ENCODE data around the gene GADD45G. TPM values are rescaled to one million over a fixed set of nuclear protein-coding genes. Genes with fewer than 3 reads are reported as not detected.

The GADD45G gene
- total RNA-seq, 1 experiment from 2014 or later, result 10.6 TPM

- Mint-ChIP-seq H3K27ac (peak overlapping the region; percentile 95), H3K27me3 (ENCODE audit: low read depth) (peaks cover 28% of the 10 kb centered on the region), H3K4me1 (peaks cover 23% of the 10 kb centered on the region), H3K9me3 (no peaks in the 10 kb centered on the region), H3K4me3 (peak overlapping the region; percentile 81), H3K36me3 (0 out of 2 replicates have a peak, but pooled peaks cover 6% of the 10 kb centered on the region)
- DNase-seq (ENCODE audit: low spot score), result peak; percentile 90
- ATAC-seq, result peak; percentile 48
- CTCF ChIA-PET, result interaction anchor here (0.6 to 6.2 kb wide), 61 partner anchors 11 to 501 kb away, joined by 3 to 157 read pairs (median 8); no protein-coding TSS in a partner anchor
- POLR2A ChIA-PET, result interaction anchor here (0.5 to 2.3 kb wide), 25 partner anchors 10 to 461 kb away, joined by 3 to 31 read pairs (median 4); no protein-coding TSS in a partner anchor
- TF ChIP-seq NFYB (CRISPR knock-in tag; conservative IDR thresholded peaks at IDR 0.05; ENCODE audit: low read depth), result no peak
- TF ChIP-seq FOXP4 (CRISPR knock-in tag; IDR thresholded peaks at IDR 0.05), result peak; percentile 60
- peak; percentile 69; the same call in 1 of the 2 replicates for TF ChIP-seq ZNF138 (CRISPR knock-in tag; conservative IDR thresholded peaks at IDR 0.05)
- TF ChIP-seq ZBTB21 (CRISPR knock-in tag; IDR thresholded peaks at IDR 0.05; ENCODE audit: borderline replicate concordance), result peak; percentile 39; the same call in 1 of the 2 replicates
- TF ChIP-seq, protein P1, sequence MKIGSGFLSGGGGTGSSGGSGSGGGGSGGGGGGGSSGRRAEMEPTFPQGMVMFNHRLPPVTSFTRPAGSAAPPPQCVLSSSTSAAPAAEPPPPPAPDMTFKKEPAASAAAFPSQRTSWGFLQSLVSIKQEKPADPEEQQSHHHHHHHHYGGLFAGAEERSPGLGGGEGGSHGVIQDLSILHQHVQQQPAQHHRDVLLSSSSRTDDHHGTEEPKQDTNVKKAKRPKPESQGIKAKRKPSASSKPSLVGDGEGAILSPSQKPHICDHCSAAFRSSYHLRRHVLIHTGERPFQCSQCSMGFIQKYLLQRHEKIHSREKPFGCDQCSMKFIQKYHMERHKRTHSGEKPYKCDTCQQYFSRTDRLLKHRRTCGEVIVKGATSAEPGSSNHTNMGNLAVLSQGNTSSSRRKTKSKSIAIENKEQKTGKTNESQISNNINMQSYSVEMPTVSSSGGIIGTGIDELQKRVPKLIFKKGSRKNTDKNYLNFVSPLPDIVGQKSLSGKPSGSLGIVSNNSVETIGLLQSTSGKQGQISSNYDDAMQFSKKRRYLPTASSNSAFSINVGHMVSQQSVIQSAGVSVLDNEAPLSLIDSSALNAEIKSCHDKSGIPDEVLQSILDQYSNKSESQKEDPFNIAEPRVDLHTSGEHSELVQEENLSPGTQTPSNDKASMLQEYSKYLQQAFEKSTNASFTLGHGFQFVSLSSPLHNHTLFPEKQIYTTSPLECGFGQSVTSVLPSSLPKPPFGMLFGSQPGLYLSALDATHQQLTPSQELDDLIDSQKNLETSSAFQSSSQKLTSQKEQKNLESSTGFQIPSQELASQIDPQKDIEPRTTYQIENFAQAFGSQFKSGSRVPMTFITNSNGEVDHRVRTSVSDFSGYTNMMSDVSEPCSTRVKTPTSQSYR (CRISPR knock-in tag; IDR thresholded peaks at IDR 0.05), result peak; percentile 98
- TF ChIP-seq, protein P2, sequence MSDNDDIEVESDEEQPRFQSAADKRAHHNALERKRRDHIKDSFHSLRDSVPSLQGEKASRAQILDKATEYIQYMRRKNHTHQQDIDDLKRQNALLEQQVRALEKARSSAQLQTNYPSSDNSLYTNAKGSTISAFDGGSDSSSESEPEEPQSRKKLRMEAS (CRISPR knock-in tag; IDR thresholded peaks at IDR 0.05), result no peak; the same call in 1 of the 2 replicates
- TF ChIP-seq ZNF121 (CRISPR knock-in tag; IDR thresholded peaks at IDR 0.05), result peak; percentile 100
- peak; percentile 15 for TF ChIP-seq SP1 (CRISPR knock-in tag; conservative IDR thresholded peaks at IDR 0.05)
- peak; percentile 53; the same call in 1 of the 2 replicates for TF ChIP-seq TEAD1 (CRISPR knock-in tag; IDR thresholded peaks at IDR 0.05)
- TF ChIP-seq AR (CRISPR knock-in tag; IDR thresholded peaks at IDR 0.05), result 0 out of 2 replicates have a peak, but pooled peaks have one; percentile 61
- TF ChIP-seq ETV6 (CRISPR knock-in tag; IDR thresholded peaks at IDR 0.05), result 0 out of 2 replicates have a peak, but pooled peaks have one; percentile 24
- TF ChIP-seq, protein P3, sequence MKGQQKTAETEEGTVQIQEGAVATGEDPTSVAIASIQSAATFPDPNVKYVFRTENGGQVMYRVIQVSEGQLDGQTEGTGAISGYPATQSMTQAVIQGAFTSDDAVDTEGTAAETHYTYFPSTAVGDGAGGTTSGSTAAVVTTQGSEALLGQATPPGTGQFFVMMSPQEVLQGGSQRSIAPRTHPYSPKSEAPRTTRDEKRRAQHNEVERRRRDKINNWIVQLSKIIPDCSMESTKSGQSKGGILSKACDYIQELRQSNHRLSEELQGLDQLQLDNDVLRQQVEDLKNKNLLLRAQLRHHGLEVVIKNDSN (CRISPR knock-in tag; IDR thresholded peaks at IDR 0.05), result peak; percentile 48; the same call in 1 of the 2 replicates
- TF ChIP-seq MYBL2 (CRISPR knock-in tag; IDR thresholded peaks at IDR 0.05), result 0 out of 2 replicates have a peak, but pooled peaks have one; percentile 59
- no peak for TF ChIP-seq PREB (CRISPR knock-in tag; IDR thresholded peaks at IDR 0.05; ENCODE audit: borderline replicate concordance)
- TF ChIP-seq GABPB1 (CRISPR knock-in tag; IDR thresholded peaks at IDR 0.05), result no peak
- TF ChIP-seq CTCF (IDR thresholded peaks at IDR 0.05), result peak; percentile 42; the same call in 1 of the 2 replicates
- peak; percentile 86 for TF ChIP-seq TP53 (CRISPR knock-in tag; IDR thresholded peaks at IDR 0.05)
- TF ChIP-seq, protein P4, sequence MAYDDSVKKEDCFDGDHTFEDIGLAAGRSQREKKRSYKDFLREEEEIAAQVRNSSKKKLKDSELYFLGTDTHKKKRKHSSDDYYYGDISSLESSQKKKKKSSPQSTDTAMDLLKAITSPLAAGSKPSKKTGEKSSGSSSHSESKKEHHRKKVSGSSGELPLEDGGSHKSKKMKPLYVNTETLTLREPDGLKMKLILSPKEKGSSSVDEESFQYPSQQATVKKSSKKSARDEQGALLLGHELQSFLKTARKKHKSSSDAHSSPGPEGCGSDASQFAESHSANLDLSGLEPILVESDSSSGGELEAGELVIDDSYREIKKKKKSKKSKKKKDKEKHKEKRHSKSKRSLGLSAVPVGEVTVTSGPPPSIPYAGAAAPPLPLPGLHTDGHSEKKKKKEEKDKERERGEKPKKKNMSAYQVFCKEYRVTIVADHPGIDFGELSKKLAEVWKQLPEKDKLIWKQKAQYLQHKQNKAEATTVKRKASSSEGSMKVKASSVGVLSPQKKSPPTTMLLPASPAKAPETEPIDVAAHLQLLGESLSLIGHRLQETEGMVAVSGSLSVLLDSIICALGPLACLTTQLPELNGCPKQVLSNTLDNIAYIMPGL (CRISPR knock-in tag; IDR thresholded peaks at IDR 0.05), result peak; percentile 66
- TF ChIP-seq ZNF263 (CRISPR knock-in tag; IDR thresholded peaks at IDR 0.05; ENCODE audit: low read depth), result no peak
- peak; percentile 75; the same call in 1 of the 2 replicates for TF ChIP-seq FOXP1 (CRISPR knock-in tag; IDR thresholded peaks at IDR 0.05; ENCODE audit: borderline replicate concordance)
- TF ChIP-seq NFE2L1 (CRISPR knock-in tag; IDR thresholded peaks at IDR 0.05), result peak; percentile 27; the same call in 1 of the 2 replicates
- no peak for TF ChIP-seq ESRRA (CRISPR knock-in tag; IDR thresholded peaks at IDR 0.05; ENCODE audit: borderline replicate concordance)
Observed at GRCh38 chr9:89603767-89604665, 796 bp upstream of the GADD45G start.
